H1 (cell line): Measurements from ENCODE around the gene ARHGAP27. TPM values are rescaled to one million over a fixed set of nuclear protein-coding genes. Genes with fewer than 3 reads are reported as not detected.

Source experiments
- CTCF ChIA-PET: fragments of 300-600 bp; sonication (Branson Sonifier 250); formaldehyde crosslinking; loops from one replicate; lab custom pipeline; 2021; ENCODE audit not compliant: partially characterized antibody; lab: Charles Lee
- POLR2A ChIA-PET: fragments of 300-600 bp; sonication (Branson Sonifier 250); formaldehyde crosslinking; loops from one replicate; lab custom pipeline; 2021; ENCODE audit warnings: inconsistent platforms; ENCODE audit not compliant: partially characterized antibody; lab: Charles Lee
- DNase-seq, 2 experiments: peaks; one replicate each; pipeline versions ENCODE4 v3.0.0 to v3.0.0-alpha.2; 2010 to 2022; ENCODE audit warnings: low spot score in 2 of 2, low read depth in 1 of 2, mixed read lengths in 1 of 2
- FAIRE-seq: peaks from 2 replicates; lab custom pipeline; 2011; peaks lifted over from hg19 to GRCh38; lab: Jason Lieb, UNC
- H2AFZ ChIP-seq: 2 replicates; pipeline ENCODE4 v1.8.1; 2012; ENCODE audit warnings: low read length, inconsistent platforms
- H2AK5ac ChIP-seq: 2 replicates; pipeline ENCODE4 v1.6.1; 2013; ENCODE audit warnings: low read depth, low read length
- H2BK120ac ChIP-seq: replicated peaks from 2 replicates; pipeline ENCODE3; 2013; ENCODE audit warnings: low read depth, low read length, inconsistent platforms
- H2BK12ac ChIP-seq: 2 replicates; pipeline ENCODE4 v1.6.1; 2013; ENCODE audit warnings: low read depth, low read length
- H2BK15ac ChIP-seq: 2 replicates; pipeline ENCODE4 v1.6.1; 2013; ENCODE audit warnings: low read length
- H2BK20ac ChIP-seq: 2 replicates; pipeline ENCODE4 v1.6.1; 2013; ENCODE audit warnings: low read length
- H2BK5ac ChIP-seq: 2 replicates; pipeline ENCODE4 v1.6.1; 2013; ENCODE audit warnings: low read depth, low read length
- H3K14ac ChIP-seq: 2 replicates; pipeline ENCODE4 v1.6.1; 2013; ENCODE audit warnings: inconsistent platforms; ENCODE audit not compliant: insufficient read length
- H3K18ac ChIP-seq: 2 replicates; pipeline ENCODE4 v1.6.1; 2013; ENCODE audit warnings: low read length; ENCODE audit errors: extremely low read depth
- H3K23ac ChIP-seq: 2 replicates; pipeline ENCODE4 v1.6.1; 2013; ENCODE audit warnings: inconsistent platforms; ENCODE audit not compliant: insufficient read length
- H3K23me2 ChIP-seq: 2 replicates; pipeline ENCODE4 v1.6.1; 2013; ENCODE audit warnings: low read depth, low read length
- H3K27ac ChIP-seq: 2 replicates; pipeline ENCODE4 v1.6.1; 2011; ENCODE audit warnings: low read depth, low read length, inconsistent platforms
- H3K27me3 ChIP-seq, 4 experiments: replicated peaks in 1 of 4; 1 replicate in 1 of 4; 2 replicates in 3 of 4; pipeline versions ENCODE4 v1.6.1 to v1.8.1; 2011 to 2013; ENCODE audit warnings: low read length in 3 of 4, mild to moderate bottlenecking in 3 of 4, inconsistent platforms in 2 of 4, mixed read lengths in 2 of 4, moderate library complexity in 1 of 4; ENCODE audit not compliant: control insufficient read depth in 3 of 4, insufficient read depth in 3 of 4; ENCODE audit errors: extremely low read depth in 1 of 4
- H3K36me3 ChIP-seq, 4 experiments: 2 replicates each; pipeline versions ENCODE4 v1.6.1 to v1.8.1; 2011 to 2013; ENCODE audit warnings: mild to moderate bottlenecking in 4 of 4, low read length in 3 of 4, moderate library complexity in 2 of 4, control low read depth in 1 of 4, inconsistent platforms in 1 of 4; ENCODE audit not compliant: insufficient read depth in 4 of 4, control insufficient read depth in 2 of 4
- H3K4ac ChIP-seq: replicated peaks from 2 replicates; pipeline ENCODE3; 2013; ENCODE audit warnings: low read length, low read depth, mixed read lengths, inconsistent platforms; ENCODE audit not compliant: insufficient read length
- H3K4me1 ChIP-seq, 4 experiments: replicated peaks in 1 of 4; 1 replicate in 1 of 4; 2 replicates in 3 of 4; pipeline versions ENCODE4 v1.6.1 to v1.8.1; 2011 to 2013; ENCODE audit warnings: low read length in 3 of 4, inconsistent platforms in 2 of 4, mixed read lengths in 1 of 4; ENCODE audit not compliant: insufficient read depth in 4 of 4, control insufficient read depth in 3 of 4
- H3K4me2 ChIP-seq, 2 experiments: 2 replicates each; pipeline versions ENCODE4 v1.6.1 to v1.8.1; 2011 to 2013; ENCODE audit warnings: low read depth in 2 of 2, low read length in 2 of 2, control low read depth in 1 of 2, inconsistent platforms in 1 of 2, mild to moderate bottlenecking in 1 of 2; ENCODE audit not compliant: insufficient read depth in 1 of 2
- H3K4me3 ChIP-seq, 4 experiments: fragments of 200-600, 300-600 bp in 1 of 4; sonication (generic), shearing (Covaris generic), sonication (Bioruptor Twin) in 1 of 4; 2 replicates each; pipeline versions ENCODE4 v1.5.1 to v1.8.1; 2011 to 2016; ENCODE audit warnings: low read length in 4 of 4, low read depth in 3 of 4, control low read depth in 2 of 4, inconsistent platforms in 2 of 4, mild to moderate bottlenecking in 2 of 4, mixed read lengths in 1 of 4, moderate library complexity in 1 of 4; ENCODE audit not compliant: insufficient read depth in 2 of 4; ENCODE audit errors: extremely low read depth in 1 of 4
- H3K56ac ChIP-seq: replicated peaks from 2 replicates; pipeline ENCODE3; 2013; ENCODE audit warnings: low read depth, mild to moderate bottlenecking, mixed read lengths, low read length, inconsistent platforms; ENCODE audit not compliant: insufficient read length
- H3K79me1 ChIP-seq: 2 replicates; pipeline ENCODE4 v1.6.1; 2013; ENCODE audit warnings: low read depth, low read length, control low read depth
- H3K79me2 ChIP-seq, 2 experiments: 2 replicates each; pipeline versions ENCODE4 v1.6.1 to v1.8.1; 2012 to 2013; ENCODE audit warnings: low read length in 2 of 2, mild to moderate bottlenecking in 2 of 2, inconsistent platforms in 1 of 2; ENCODE audit not compliant: insufficient read depth in 2 of 2, control insufficient read depth in 1 of 2
- H3K9ac ChIP-seq, 4 experiments: replicated peaks in 1 of 4; 1 replicate in 1 of 4; 2 replicates in 3 of 4; pipeline versions ENCODE4 v1.6.1 to v1.8.1; 2011 to 2013; ENCODE audit warnings: low read depth in 3 of 4, low read length in 3 of 4, control low read depth in 2 of 4, mild to moderate bottlenecking in 2 of 4, moderate library complexity in 2 of 4, inconsistent platforms in 1 of 4; ENCODE audit errors: extremely low read depth in 1 of 4
- H3K9me3 ChIP-seq, 2 experiments: 2 replicates each; pipeline versions ENCODE4 v1.6.1 to v1.8.1; 2012 to 2013; ENCODE audit warnings: mild to moderate bottlenecking in 2 of 2, moderate library complexity in 2 of 2, control low read depth in 1 of 2, inconsistent platforms in 1 of 2, low read depth in 1 of 2, low read length in 1 of 2, mixed read lengths in 1 of 2; ENCODE audit not compliant: insufficient read depth in 2 of 2
- H4K20me1 ChIP-seq, 2 experiments: replicated peaks in 1 of 2; 2 replicates each; pipeline versions ENCODE3 to v1.8.1; 2011 to 2013; ENCODE audit warnings: inconsistent platforms in 2 of 2, low read length in 2 of 2, mild to moderate bottlenecking in 1 of 2; ENCODE audit not compliant: insufficient read depth in 2 of 2, control insufficient read depth in 1 of 2
- H4K5ac ChIP-seq: 2 replicates; pipeline ENCODE4 v1.6.1; 2013; ENCODE audit warnings: low read length, low read depth, mixed read lengths, inconsistent platforms; ENCODE audit not compliant: insufficient read length
- H4K8ac ChIP-seq: 2 replicates; pipeline ENCODE4 v1.8.0; 2013; ENCODE audit warnings: mild to moderate bottlenecking, moderate library complexity, low read length, inconsistent platforms; ENCODE audit not compliant: insufficient read depth; ENCODE audit errors: extremely low read depth
- H4K91ac ChIP-seq: replicated peaks from 2 replicates; pipeline ENCODE3; 2013; ENCODE audit warnings: low read length, mixed read lengths, inconsistent platforms; ENCODE audit not compliant: insufficient read length
- BRCA1 ChIP-seq: IDR thresholded peaks from 2 replicates; pipeline ENCODE4 v1.6.1; 2012; ENCODE audit warnings: low read depth, low read length, improper control_type of control experiment
- CBX8 ChIP-seq: fragments of 300-800, 300-1000 bp; sonication (generic); IDR thresholded peaks from 2 replicates; pipeline ENCODE4 v1.7.1; 2016; ENCODE audit warnings: low read depth, low read length, borderline replicate concordance
- CHD2 ChIP-seq: IDR thresholded peaks from 2 replicates; pipeline ENCODE4 v1.6.1; 2012; ENCODE audit warnings: low read length, improper control_type of control experiment
- CREB1 ChIP-seq: IDR thresholded peaks from 2 replicates; pipeline ENCODE4 v1.6.1; 2012; ENCODE audit warnings: inconsistent platforms
- EP300 ChIP-seq, 2 experiments: IDR thresholded peaks; 1 replicate in 1 of 2; 2 replicates in 1 of 2; pipeline ENCODE4 v1.6.1; 2011 to 2012; ENCODE audit warnings: low read depth in 2 of 2, low read length in 2 of 2, mild to moderate bottlenecking in 2 of 2, borderline replicate concordance in 1 of 2, inconsistent platforms in 1 of 2, moderate library complexity in 1 of 2
- GABPA ChIP-seq: IDR thresholded peaks from 2 replicates; pipeline ENCODE4 v1.6.1; 2011; ENCODE audit warnings: mild to moderate bottlenecking, low read length, moderate library complexity, borderline replicate concordance; ENCODE audit not compliant: insufficient read depth
- GTF2F1 ChIP-seq: IDR thresholded peaks from 2 replicates; pipeline ENCODE4 v1.6.1; 2012; ENCODE audit warnings: low read depth, low read length, improper control_type of control experiment, borderline replicate concordance
- KDM1A ChIP-seq: fragments of 200-600, 300-600 bp; sonication (generic); IDR thresholded peaks from 2 replicates; pipeline ENCODE4 v1.7.1; 2016; ENCODE audit warnings: mild to moderate bottlenecking, low read length, borderline replicate concordance
- KDM4A ChIP-seq: IDR thresholded peaks from one replicate; pipeline ENCODE4 v1.7.1; 2012; ENCODE audit warnings: low read depth, mild to moderate bottlenecking, moderate library complexity, low read length, inconsistent platforms; ENCODE audit not compliant: severe bottlenecking
- SRF ChIP-seq: IDR thresholded peaks from 2 replicates; pipeline ENCODE4 v1.6.1; 2011; ENCODE audit warnings: mild to moderate bottlenecking, low read depth, low read length, moderate library complexity
- USF2 ChIP-seq: IDR thresholded peaks from 2 replicates; pipeline ENCODE4 v1.6.1; 2011; ENCODE audit warnings: low read length, improper control_type of control experiment
- WGBS, 2 experiments: shearing (Covaris generic) in 1 of 2; methylation state at CpG; one replicate each; pipeline versions ENCODE4 v1.1.6 to v1.1.7; 2013 to 2015; ENCODE audit warnings: low lambda C conversion rate in 2 of 2, mixed read lengths in 2 of 2, inconsistent platforms in 1 of 2, low coverage in 1 of 2, missing lambda C conversion rate in 1 of 2; ENCODE audit not compliant: insufficient replicate concordance in 2 of 2, insufficient coverage in 1 of 2, insufficient read length in 1 of 2; ENCODE audit errors: extremely low coverage in 1 of 2, missing lambda C conversion rate in 1 of 2; 5-methylcytosine and 5-hydroxymethylcytosine counted together
- polyA plus RNA-seq, 7 experiments: library from polyadenylated mRNA; depleted of rRNA in 3 of 7; stranded (reverse) in 5 of 7; unstranded in 2 of 7; fragments of >200 nt in 5 of 7; fragments of 200-250 nt in 2 of 7; gene quantifications; 1 replicate in 5 of 7; 2 replicates in 1 of 7; 4 replicates in 1 of 7; pipeline versions ENCODE4 v1.2.1 to v1.2.3, GENCODE V29; 2011 to 2013; ENCODE audit warnings: missing spikeins in 2 of 7, mixed read lengths in 2 of 7
- total RNA-seq: library from RNA; stranded (reverse); fragmentation: NEBNext Ultra II Directional; extraction: Animal tissue kit (Norgen Biotek cat#: 25700); gene quantifications from 2 replicates; pipeline ENCODE4 v1.2.1, GENCODE V29; 2021

Gene ARHGAP27
- total and polyA plus RNA-seq, 2 of the 8 experiments (the other 6 are each of a cell fraction or from before 2014, with no cell fraction given), result 11.6 to 13.1 TPM

- Histone ChIP-seq H3K36me3 (peaks cover 0 to 7% (median 0%) of the 10 kb centered on the region in 4 experiments; a peak in 1 of 8 replicates), H3K27me3 (peaks cover 0 to under 1% (median 0%) of the 10 kb centered on the region in 4 experiments; a peak in 1 of 7 replicates), H4K91ac (no peak overlapping the region), H3K4me2 (no peak overlapping the region), H2BK15ac (no peak overlapping the region), H4K5ac (no peak overlapping the region), H3K18ac (no peak overlapping the region), H3K4ac (no peak overlapping the region), H3K23ac (no peak overlapping the region), H2AFZ (no peak overlapping the region), H3K4me1 (peaks cover 0 to 4% (median 3%) of the 10 kb centered on the region in 4 experiments; a peak in 4 of 7 replicates), H2AK5ac (no peak overlapping the region), H3K4me3 (no peak overlapping the region), H3K27ac (no peak overlapping the region), H4K8ac (no peak overlapping the region), H3K9ac (no peak overlapping the region), H3K23me2 (no peaks in the 10 kb centered on the region), H2BK20ac (no peak overlapping the region), H2BK5ac (no peak overlapping the region), H2BK12ac (no peak overlapping the region), H3K9me3 (peaks cover 0 to 4% of the 10 kb centered on the region in 2 experiments; a peak in 1 of 4 replicates), H4K20me1 (no peaks in the 10 kb centered on the region), H3K79me1 (no peaks in the 10 kb centered on the region), H3K14ac (no peak overlapping the region), H3K56ac (no peak overlapping the region), H3K79me2 (no peaks in the 10 kb centered on the region), H2BK120ac (no peak overlapping the region)
- DNase-seq (no peak), FAIRE-seq (no peak)
- ChIA-PET CTCF (interaction anchor here (0.6 to 21.9 kb wide), 15 partner anchors 7 to 455 kb away, joined by 3 to 579 read pairs (median 6); partner anchors contain the start of genes ARHGAP27 and SPATA32), POLR2A (interaction anchor here (0.6 to 4.7 kb wide), 6 partner anchors 9 to 160 kb away, joined by 3 to 25 read pairs (median 4); no protein-coding TSS in a partner anchor)
- TF ChIP-seq SRF (no peak), EP300 (IDR thresholded peaks at IDR 0.05; ENCODE audit: borderline replicate concordance in 1 of 2, low read depth in 2 of 2, low read length in 2 of 2) (no peak), CHD2 (no peak), CBX8 (no peak), KDM4A (no peak), GABPA (no peak), CREB1 (no peak), BRCA1 (no peak), KDM1A (no peak), USF2 (no peak), GTF2F1 (no peak)
- WGBS, 2 experiments, result 94% methylated on average over 37 of the region's 50 CpGs; no CpG with 5 or more reads in 1 of the 2 experiments
Measured at GRCh38 chr17:45396496-45397205, 36.0 kb downstream of the ARHGAP27 start.
